Hepatic stellate cell (primary cell): Measurements from ENCODE around the gene ZDHHC1.

Source experiments
- DNase-seq: peaks from one replicate; pipeline ENCODE4 v3.0.0; 2011; ENCODE audit warnings: low spot score

ZDHHC1 gene, protein sequence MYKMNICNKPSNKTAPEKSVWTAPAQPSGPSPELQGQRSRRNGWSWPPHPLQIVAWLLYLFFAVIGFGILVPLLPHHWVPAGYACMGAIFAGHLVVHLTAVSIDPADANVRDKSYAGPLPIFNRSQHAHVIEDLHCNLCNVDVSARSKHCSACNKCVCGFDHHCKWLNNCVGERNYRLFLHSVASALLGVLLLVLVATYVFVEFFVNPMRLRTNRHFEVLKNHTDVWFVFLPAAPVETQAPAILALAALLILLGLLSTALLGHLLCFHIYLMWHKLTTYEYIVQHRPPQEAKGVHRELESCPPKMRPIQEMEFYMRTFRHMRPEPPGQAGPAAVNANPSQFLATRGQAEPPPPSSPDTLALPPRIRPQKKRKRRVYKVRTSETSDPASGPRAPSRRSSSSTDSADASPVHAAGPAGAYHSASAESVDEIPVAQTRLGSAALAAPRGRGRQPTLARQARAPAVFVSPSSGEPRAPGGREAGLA

DNA sequence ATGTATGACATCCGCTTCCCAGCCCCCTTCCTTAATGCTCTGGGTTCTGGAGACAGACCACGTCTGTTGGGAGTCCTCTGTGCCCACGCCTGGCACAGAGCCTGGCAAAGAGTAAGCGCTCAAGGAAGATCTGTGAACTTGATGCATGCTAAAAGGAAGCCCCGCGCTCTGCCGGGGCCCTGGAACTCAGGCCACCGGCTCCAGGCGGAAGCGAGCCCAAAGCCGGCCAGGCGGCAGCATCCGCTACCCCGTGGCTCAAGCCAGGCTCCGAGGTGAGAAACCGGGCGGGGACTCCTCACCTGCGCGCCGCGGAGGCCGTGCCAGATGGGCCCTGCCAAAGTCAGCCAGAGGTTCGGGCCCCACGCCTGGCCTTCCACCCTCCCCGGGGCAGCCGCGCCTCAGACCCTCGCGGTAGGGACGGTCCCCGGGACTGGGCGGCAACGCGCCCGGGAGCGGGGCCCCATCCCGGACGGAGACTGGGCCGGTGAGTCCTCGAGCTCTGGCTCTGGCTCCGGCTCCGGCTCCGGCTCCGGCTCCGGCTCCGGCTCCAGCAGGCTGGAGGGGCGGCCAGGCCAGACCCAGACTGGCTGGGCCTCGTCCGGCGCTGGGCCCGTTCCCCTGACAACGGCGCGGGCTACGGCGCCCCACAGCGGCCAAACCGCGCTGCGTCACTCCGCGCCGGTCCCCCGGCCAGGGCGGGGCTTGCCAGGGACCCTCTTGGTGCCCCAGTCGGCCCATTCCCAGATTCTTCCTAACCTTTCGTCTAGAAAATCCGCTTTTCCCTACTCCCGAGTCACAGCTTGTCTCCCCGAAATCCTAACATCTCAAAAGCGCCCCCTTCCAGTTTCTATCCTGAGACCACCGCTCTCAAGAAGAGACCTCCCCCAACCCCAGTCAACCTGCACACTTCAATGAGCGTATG lies at the start of gene ZDHHC1:
TSS of gene ZDHHC1 (minus strand) at position 606 of the 922 bp plus-strand sequence. CDS start 8,702 bp downstream, outside the sequence.
- DNase-seq, result peak; percentile 86

DNA sequence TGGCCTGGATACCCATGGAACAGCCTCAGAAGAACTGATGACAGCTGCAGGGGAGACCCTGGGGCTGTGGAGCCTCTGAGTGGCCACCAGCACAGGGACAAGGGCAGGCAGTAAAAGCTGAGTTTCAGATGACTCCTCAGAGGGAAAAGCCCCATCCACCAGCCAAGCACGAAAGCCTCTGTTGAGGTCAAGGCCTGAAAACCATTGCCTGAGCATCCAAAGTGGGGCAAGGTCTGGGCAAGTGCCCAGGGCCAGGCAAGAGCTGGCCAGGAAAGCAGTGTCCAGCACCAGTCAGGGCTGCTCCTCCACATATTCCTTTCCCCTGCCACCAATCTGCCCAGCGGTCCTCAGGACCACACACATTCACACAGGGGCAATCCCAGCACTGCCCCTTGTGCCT lies 48.3 kb upstream of the ZDHHC1 start:
- DNase-seq, result no peak

DNA sequence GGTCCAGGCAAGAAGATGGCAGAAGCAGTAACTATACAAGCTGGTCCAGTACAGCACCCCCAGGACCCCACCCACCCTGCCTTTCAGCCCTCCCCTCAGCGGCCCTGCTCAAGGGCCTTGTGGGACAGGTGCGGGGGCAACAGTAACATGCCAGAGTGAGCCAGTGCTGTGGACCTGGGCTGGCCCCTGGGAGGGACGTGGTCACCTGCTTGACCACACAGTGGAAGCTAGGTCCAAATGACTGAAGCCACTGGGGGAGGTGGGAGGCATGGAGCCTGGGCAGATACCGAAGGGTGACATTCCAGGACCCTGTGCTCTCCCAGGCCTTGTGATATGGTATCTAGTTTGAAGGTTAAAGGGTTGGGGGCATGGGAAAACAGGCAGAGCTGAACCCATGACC lies 47.4 kb upstream of the ZDHHC1 start:
- no peak for DNase-seq

DNA sequence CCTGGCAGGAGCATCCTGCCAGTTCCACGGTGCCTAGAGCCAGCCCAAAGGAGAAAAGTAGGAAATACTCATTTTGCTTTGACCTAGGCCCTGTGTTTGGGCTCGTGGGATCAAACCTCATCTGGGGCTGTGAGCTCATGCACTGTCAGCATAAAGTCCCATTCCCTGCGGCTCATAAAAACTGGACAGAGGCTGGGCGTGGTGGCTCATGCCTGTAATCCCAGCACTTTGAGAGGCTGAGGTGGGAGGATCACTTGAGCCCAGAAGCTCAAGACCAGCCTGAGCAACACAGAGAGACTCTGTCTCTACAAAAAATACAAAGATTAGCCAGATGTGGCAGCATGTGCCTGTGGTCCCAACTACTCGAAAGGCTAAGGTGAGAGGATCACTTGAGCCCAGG lies 46.8 kb upstream of the ZDHHC1 start:
- no peak for DNase-seq

DNA sequence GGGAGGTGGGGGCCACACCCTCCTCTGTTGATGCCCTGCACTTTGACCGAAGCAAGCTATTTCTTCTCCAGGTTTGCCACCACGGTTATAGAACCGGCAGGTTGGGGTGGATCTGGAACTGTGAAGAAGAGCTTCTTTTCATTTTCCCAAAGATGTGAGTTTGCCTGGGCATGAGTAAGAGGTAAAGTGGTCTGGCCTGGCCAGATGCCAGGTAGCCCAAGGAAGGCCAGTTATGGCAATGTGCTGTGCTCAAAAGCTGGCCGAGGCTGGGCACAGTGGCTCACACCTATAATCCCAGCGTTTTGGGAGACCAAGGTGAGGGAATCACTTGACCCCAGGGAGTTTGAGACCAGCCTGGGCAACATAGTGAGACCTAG lies 46.0 kb upstream of the ZDHHC1 start:
- no peak for DNase-seq

DNA sequence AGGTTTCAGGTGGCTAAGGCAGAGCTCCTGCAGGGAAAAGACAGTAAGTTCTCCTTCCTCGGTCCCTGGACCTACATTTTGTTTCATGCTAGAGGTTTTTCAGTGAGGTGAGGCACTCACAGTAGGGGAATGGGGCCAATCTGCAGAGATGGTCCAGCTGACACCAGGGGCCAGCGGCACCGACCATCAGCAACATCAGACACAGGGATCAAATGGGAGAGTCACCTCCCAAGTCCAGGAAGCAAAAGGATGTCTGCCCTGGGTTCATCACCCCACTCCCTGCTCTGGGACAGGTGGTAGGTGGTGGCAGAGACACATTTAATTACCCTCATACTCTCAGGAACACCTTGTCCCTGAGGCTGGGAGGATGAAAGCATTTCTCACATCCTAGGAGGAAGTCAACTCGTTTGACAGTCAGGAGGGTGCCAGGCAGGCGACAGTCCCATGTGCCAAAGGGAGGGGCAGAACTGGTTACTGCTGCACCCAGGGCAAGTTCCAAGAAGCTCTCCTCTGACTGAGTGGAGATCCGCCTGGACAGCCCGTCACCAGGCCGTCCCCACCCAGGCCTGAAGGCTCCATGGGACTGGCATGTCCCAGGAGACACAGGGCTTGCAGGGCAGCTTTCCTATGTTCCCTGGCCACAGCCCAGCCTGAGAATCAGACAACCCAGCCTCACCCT lies 45.5 kb upstream of the ZDHHC1 start:
- DNase-seq, result no peak

DNA sequence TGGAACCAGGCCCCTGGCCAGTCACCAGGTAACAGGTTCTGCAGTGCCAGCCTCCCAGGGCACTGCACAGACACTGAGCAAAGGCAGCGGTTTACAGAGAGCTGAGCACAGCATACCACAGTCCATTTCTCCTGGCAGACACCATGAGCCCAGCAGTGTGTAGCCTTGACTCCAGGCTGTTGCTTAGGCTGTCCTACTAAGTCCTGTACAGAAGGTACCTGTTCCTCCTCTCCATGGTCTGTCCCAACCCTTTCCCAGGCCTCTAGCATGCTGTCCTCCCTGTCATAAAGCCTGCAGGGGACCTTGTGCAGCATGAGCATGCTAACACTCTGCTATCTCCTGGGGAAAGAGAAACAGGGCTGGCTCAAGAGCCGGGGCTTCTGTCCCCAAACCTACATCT lies 44.7 kb upstream of the ZDHHC1 start:
- DNase-seq, result no peak

DNA sequence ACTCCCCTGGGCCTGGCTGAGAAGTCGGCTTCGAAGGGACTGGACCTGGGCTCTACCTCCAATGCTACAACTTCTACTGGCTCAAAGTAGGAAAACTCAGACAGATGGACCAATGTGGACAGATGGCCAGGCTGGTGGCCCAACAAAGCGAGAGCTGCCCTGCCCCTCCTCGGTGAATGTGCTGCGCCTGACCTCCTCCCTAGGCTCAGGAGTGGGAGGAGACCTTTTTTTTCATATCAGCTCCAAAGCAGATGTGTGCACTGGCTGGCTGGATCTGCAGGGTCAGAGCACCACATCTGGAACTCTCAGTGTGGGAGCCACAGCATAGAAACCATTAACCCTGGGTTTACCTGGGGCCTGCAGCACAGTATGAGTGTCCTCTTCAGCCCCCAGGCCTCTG lies 43.9 kb upstream of the ZDHHC1 start:
- no peak for DNase-seq

DNA sequence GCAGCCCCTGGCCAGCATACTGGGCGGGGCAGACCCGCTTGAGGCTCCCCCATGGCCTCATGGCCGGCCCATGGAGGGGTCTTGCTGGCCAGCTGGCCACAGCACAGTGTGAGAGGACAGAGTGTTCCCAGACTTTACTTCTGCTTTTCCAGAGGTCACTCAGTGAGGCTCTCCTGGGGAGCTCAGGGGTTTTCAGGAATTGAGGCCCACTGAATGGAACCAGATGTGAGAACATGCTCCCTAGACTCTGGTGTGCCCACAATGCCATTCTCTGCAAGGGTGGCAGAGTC lies 43.5 kb upstream of the ZDHHC1 start:
- no peak for DNase-seq

DNA sequence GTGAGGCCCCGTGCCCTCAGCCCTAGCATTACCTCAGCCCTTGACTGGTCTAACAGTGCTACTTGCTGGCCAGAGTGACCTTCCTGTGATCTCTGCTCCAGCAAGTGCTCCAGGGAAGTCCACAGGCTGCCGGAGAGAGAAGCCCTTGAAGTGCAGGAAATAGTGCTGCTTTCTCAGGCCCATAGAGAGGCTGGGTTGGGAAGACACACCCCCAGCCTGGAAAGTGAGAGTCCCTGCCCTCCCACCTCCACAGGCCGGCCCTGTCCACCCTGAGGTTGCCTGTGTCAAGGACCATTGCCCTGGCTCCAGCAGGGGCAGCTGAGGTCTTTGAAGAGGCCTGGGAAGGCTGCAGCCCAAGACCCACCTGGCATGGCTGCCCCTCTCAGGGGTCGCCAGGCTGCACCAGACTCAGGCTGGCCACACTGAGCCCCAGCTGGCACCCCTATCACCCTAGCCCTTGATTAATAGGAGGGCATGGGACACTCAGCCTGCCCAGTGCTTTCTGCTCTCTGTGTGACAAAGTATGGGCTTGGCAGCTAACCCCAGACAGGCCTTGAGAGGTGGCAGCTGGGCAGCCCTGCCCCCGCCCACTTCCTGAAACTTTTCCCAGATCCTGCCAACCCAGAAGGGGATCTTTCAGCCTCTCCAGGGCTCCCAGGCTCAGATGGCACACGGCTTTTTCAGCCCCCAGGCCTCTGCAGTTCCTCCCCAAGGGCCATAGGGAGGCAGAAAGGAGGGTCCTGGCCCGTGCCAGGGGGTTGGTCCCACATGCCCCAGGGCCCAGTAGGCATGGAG lies 43.0 kb upstream of the ZDHHC1 start:
- peak; percentile 59 for DNase-seq

DNA sequence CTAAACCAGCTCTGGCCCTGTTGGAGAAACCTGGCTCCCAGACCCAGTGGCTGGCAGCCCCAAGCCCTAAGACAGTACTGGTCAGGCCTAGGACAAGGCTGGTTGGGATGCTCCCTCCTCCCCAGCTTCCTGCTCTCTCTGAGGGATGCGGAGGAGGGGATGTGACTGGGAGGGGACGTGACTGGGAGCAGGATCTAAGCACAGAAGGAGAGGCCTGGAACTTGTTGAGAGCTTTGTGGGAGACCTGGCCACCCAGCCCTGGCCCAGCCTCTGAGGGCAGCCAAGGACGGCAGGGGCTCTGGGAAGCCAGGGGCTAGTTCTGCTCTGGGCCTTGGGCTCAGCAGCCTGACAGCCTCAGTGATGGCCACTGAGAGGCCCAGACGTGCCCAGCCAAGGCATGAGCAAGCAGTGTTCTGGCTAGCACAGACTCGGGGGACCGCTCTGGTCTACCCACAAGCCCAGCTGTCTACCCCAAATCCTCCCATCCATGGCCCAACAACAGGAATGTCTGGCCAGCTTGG lies 41.9 kb upstream of the ZDHHC1 start:
- no peak for DNase-seq

DNA sequence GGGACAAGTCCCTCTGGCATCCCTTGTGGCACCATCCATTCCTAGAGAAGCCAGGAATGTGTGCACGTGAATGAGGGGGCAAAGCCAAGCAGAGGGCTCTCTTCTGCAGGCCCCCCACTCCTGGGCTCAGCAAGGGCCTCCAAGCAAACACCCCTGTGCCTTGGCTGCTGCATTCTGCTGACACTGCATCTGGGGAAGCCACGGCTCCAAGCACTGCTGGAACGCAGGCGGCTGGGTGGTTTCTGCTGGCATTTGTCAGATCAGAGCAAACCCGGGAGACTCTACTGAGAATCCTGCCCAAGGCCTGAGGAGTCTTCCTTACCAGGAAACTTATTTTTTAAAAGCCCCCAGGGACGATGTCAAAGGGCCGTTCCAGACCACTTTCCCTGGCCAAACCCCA lies 41.3 kb upstream of the ZDHHC1 start:
- DNase-seq, result no peak

DNA sequence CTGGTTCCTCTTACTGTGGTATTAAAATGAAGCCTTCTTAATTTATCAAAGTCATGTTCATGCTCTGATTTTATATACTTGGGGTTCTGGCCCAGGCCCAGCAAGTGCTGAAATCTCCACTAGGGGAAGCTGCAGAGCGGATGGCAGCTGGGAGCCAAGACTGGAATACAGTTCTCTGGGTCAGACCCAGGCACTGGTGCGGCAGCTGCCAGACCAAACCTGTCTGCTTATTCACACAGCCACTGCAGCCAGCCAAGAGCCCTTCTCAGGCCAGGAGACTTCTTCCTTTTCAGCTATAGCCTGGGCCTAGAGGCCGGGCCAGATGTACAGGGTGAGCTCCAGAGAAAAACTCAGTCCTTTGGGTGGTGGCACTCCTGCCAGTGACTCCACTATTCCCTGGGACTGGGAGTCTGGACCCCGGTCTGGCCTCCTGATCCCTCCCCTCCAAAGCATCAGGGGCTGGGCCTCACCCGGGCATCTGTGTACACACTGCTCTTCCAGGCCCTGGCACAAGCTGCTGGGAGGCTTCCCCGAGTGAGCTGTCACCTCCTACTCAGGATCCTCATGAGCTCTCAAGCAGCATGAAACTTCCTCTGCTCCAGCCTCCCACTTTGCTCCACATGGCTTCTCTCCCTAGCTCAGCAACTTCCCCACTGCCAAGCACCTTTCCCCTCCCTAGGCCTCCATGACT lies 40.3 kb upstream of the ZDHHC1 start:
- DNase-seq, result peak; percentile 72

DNA sequence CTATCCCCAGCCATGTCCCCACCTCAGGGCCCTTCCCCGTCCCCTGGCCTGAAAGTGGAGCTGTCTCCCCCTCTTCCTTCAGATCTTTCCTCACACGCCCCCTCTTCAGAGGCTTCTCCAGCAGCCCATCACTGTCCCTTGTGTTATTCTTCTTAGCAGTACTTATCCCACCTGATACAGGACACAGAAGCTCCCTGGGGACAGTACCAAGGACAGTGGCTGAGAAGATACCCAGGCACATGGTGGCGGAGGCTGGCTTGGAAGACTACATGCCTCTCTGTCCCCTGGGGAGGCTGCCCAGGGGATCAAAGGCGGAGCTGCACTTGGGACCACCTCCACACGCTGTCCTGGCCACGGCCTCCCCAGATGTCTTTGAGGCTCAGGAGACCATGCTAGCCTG lies 38.6 kb upstream of the ZDHHC1 start:
- no peak for DNase-seq

DNA sequence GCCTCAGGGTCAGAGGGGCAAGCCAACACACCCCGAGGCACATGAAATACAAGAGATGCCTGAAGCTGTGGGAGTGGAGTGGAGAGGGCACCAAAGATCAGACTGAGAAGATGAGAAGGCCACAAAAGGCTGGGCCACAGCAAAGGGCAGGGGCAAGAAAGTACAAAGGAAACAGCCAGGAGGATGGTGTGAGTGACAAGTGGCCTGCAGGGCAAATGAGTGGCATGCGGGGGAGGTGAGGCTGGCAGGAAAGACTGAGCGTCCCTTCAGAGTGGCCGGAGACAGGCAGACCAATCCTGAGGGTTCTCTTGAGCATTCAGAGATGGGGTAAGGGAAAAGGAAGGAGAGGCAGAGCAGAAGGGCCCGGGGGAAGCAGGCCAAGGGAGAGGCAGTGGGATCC lies 37.8 kb upstream of the ZDHHC1 start:
- no peak for DNase-seq

DNA sequence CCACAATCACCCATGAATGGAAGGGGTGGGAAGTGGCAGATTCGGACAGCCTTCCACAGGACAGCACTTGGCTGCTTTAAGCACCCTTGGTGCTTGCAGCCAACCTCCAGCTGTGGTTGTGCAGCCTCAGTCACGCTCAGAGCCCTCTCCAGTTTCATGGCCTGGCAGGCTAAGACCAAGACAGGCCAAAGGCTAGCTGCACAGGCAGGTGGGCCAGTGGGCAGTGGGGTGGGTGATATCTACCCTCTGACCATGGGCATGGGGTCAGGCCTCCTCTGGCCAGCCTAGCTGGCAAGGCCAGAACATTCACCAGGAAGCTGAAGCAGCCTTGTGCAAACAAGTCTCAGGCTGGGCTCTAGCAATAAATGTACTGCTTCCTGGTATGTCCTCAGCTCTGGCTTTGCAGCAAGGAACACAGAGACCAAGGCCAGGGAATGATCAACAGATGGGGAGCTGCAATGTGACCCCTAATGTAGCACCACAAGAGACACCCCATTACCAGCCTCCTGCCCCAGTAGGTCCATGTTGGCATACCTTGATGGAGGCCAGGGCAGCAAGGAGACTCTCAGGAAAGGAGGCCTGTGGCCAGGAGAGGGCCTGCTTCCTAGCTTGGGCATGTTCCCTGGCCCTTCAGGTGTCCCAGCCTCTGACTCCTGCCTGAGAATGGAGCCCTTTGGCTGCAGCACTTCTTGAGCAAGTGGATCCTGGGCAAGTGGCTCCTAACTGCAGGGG lies 35.6 kb upstream of the ZDHHC1 start:
- no peak for DNase-seq

DNA sequence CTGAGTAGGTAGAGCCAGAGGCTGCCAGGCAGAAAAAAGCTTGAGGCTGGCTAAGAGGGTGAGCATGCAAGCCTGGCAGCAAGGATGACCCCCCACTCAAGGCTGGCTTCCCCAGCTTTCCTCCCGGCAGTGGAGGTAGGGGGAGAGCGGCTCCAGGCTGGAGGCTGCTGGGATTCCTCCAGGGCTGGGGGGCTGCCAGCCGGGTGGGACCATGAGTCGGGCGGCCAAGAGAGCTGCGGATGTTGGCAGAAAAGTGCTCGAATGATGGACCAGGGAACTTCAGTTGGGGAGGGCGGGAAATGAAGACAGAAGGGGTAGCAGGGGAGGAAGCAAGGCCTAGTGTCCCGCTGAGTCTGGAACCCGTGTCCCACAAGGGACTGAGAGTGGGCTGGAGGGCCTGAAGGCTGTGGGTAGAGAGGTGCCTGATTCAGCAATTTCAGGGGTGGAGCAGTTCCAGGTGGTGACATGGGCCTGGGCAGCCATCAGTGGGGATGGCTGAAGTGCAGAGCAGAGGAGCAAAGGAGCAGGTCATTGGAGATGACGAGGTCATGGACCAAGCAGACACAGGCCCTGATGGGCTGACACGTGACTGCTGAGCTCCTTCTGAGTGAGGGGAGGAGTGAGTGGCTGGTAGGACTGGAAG lies 34.9 kb upstream of the ZDHHC1 start:
- DNase-seq, result no peak

DNA sequence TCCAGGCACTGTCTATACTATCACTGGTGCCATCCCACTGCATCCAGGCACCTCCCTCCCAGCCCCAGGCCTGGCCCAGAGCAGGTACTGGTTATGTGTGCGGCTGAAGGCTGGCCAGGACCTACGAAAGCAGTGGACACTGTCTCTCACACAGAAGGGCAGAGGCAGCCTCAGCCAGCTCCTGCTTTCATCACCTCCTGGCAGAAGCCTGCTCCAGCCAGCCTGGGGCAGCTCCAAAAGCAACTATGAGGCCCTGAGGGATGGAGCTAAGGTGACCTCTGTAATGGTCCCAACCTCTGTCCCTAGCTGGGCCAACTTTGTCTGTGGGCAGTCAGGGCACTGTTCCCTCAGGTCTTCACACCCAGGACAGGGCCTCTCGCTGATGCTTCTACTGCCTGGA lies 33.5 kb upstream of the ZDHHC1 start:
- no peak for DNase-seq

DNA sequence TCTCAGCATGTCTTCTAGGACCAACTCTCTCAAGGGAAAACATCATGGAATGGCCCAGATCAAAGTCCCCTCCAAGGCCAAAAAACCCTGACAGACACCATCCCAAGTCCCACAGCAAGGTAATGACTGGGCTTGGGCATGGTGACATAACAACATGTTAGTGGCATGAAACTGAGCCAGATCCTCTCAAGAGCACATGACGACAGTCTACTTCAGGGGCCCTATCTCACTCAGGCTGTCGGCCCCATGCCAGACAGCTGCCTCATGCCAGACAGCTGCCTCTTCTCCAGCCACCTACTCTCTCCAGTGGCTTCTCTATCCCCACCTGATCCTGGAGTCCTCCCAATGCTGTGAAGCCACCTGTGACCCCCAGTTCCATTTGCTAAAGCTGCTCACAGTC lies 33.1 kb upstream of the ZDHHC1 start:
- DNase-seq, result no peak

DNA sequence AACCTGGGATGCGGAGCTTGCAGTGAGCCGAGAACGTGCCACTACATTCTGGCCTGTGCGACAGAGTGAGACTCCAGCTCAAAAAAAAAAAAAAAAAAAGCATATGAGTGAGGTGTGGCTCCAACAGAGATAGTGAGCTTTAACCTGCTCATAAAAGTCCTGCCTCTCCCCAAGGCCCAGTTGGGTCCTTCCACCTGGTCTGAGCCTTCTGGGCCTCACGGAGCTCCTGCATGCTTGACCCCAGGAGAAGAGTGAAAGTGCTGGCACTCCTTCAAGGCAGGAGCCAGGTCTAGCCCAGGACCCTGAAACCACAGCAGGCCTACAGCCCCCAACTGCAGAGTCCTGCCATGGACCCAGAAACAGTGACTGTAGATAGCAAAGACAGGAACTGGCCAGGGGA lies 32.3 kb upstream of the ZDHHC1 start:
- no peak for DNase-seq
